KMS-11 (cell line): ENCODE measurements around the gene FRMD4A.

Source experiments
- H2AFZ ChIP-seq: fragments of 200-600 bp; sonication (generic); 2 replicates; pipeline ENCODE4 v1.6.1; 2016; ENCODE audit warnings: antibody characterized with exemption, mixed run types, low read depth
- H3K27ac ChIP-seq: fragments of 200-600 bp; sonication (generic); 2 replicates; pipeline ENCODE4 v1.6.1; 2016; ENCODE audit warnings: mild to moderate bottlenecking, mixed run types
- H3K27me3 ChIP-seq: fragments of 200-600 bp; sonication (generic); 2 replicates; pipeline ENCODE4 v1.6.1; 2017; ENCODE audit warnings: mild to moderate bottlenecking, low read depth, mixed run types, moderate library complexity; ENCODE audit not compliant: insufficient read depth
- H3K36me3 ChIP-seq: fragments of 200-600 bp; sonication (generic); 2 replicates; pipeline ENCODE4 v1.6.1; 2017; ENCODE audit warnings: mild to moderate bottlenecking, mixed run types; ENCODE audit not compliant: insufficient read depth
- H3K4me1 ChIP-seq: fragments of 200-600 bp; sonication (generic); 2 replicates; pipeline ENCODE4 v1.6.1; 2016; ENCODE audit warnings: mild to moderate bottlenecking, low read depth, mixed run types; ENCODE audit not compliant: poor library complexity, severe bottlenecking
- H3K4me2 ChIP-seq: fragments of 200-600 bp; sonication (generic); 2 replicates; pipeline ENCODE4 v1.7.0; 2016; ENCODE audit warnings: mild to moderate bottlenecking, mixed run types
- H3K4me3 ChIP-seq: fragments of 200-600 bp; sonication (generic); IDR thresholded peaks from 2 replicates; pipeline ENCODE4 v1.6.1; 2017; ENCODE audit warnings: low read depth, low read length, mixed read lengths; ENCODE audit not compliant: insufficient read depth
- H3K79me2 ChIP-seq: fragments of 200-600 bp; sonication (generic); 2 replicates; pipeline ENCODE4 v1.6.1; 2016; ENCODE audit warnings: low read depth, mixed run types; ENCODE audit not compliant: insufficient read depth
- H3K9ac ChIP-seq: fragments of 200-600 bp; sonication (generic); 2 replicates; pipeline ENCODE4 v1.6.1; 2016; ENCODE audit warnings: mild to moderate bottlenecking, mixed run types
- H4K20me1 ChIP-seq: fragments of 200-600 bp; sonication (generic); 2 replicates; pipeline ENCODE4 v1.6.1; 2016; ENCODE audit warnings: mild to moderate bottlenecking, mixed run types; ENCODE audit not compliant: insufficient read depth
- CTCF ChIP-seq: fragments of 200-600 bp; sonication (generic); conservative IDR thresholded peaks from 2 replicates; pipeline ENCODE4 v1.6.1; 2017; ENCODE audit warnings: low read depth, mild to moderate bottlenecking, antibody characterized with exemption, low read length, moderate library complexity, mixed read lengths

Gene FRMD4A

GRCh38 chr10:13732465-13732881 is 598.3 kb downstream of the FRMD4A start:
- peak overlapping the region; percentile 14; the same call in 1 of the 2 replicates for H3K4me2 ChIP-seq
- no peaks in the 10 kb centered on the region for H3K27me3 ChIP-seq
- no peaks in the 10 kb centered on the region for H3K79me2 ChIP-seq

GRCh38 chr10:13731799-13732198 is 598.9 kb downstream of the FRMD4A start:
- H3K36me3 ChIP-seq = no peaks in the 10 kb centered on the region
- no peak overlapping the region for H3K9ac ChIP-seq
- peak overlapping the region; percentile 16; the same call in 1 of the 2 replicates for H3K27ac ChIP-seq
- H3K4me3 ChIP-seq = no peak overlapping the region
- H3K79me2 ChIP-seq = no peaks in the 10 kb centered on the region
- H3K4me2 ChIP-seq = peak overlapping the region; percentile 14; the same call in 1 of the 2 replicates
- H3K4me1 ChIP-seq = peaks cover 17% of the 10 kb centered on the region
- no peak overlapping the region for H2AFZ ChIP-seq
- no peaks in the 10 kb centered on the region for H3K27me3 ChIP-seq
- TF ChIP-seq CTCF = no peak
- no peaks in the 10 kb centered on the region for H4K20me1 ChIP-seq

More at GRCh38 chr10:13732465-13732881, 598.3 kb downstream of the FRMD4A start:
- Histone ChIP-seq H2AFZ (no peak overlapping the region), H3K36me3 (no peaks in the 10 kb centered on the region), H3K9ac (no peak overlapping the region), H3K4me3 (no peak overlapping the region), H3K27ac (peak overlapping the region; percentile 16; the same call in 1 of the 2 replicates), H3K4me1 (peaks cover 17% of the 10 kb centered on the region), H4K20me1 (no peaks in the 10 kb centered on the region)
- no peak for TF ChIP-seq CTCF

- Histone ChIP-seq H2AFZ (no peak overlapping the region), H3K4me3 (no peak overlapping the region), H3K9ac (no peak overlapping the region), H3K4me2 (no peak overlapping the region), H3K27me3 (no peaks in the 10 kb centered on the region), H3K4me1 (peaks cover 17% of the 10 kb centered on the region), H4K20me1 (no peaks in the 10 kb centered on the region), H3K79me2 (no peaks in the 10 kb centered on the region), H3K36me3 (no peaks in the 10 kb centered on the region), H3K27ac (no peak overlapping the region)
- TF ChIP-seq CTCF = no peak
Observed at GRCh38 chr10:13730956-13731355, 599.8 kb downstream of the FRMD4A start.

- no peaks in the 10 kb centered on the region for H3K27me3 ChIP-seq
- no peak overlapping the region for H2AFZ ChIP-seq
- H3K4me3 ChIP-seq = no peak overlapping the region
- H3K9ac ChIP-seq = no peak overlapping the region
- H3K36me3 ChIP-seq = no peaks in the 10 kb centered on the region
- peaks cover 17% of the 10 kb centered on the region for H3K4me1 ChIP-seq
- H3K79me2 ChIP-seq = no peaks in the 10 kb centered on the region
- TF ChIP-seq CTCF = no peak
- H3K4me2 ChIP-seq = no peak overlapping the region
- no peaks in the 10 kb centered on the region for H4K20me1 ChIP-seq
- no peak overlapping the region for H3K27ac ChIP-seq
Observed at GRCh38 chr10:13730306-13730652, 600.4 kb downstream of the FRMD4A start.
